ENCODE data around the gene FLT1.

Gene FLT1

GRCh38 chr13:28385362-28385761 is 109.6 kb downstream of the FLT1 start:
- no peak for DNase-seq (ENCODE audit: low read depth)

GRCh38 chr13:28384789-28385188 is 110.1 kb downstream of the FLT1 start:
- DNase-seq (ENCODE audit: low read depth), result no peak

GRCh38 chr13:28380319-28380718 is 114.6 kb downstream of the FLT1 start:
- no peak for DNase-seq (ENCODE audit: low read depth)

- DNase-seq (ENCODE audit: low read depth), result no peak
Measured at GRCh38 chr13:28379371-28380083, 115.4 kb downstream of the FLT1 start.

- no peak for DNase-seq (ENCODE audit: low read depth)
Measured at GRCh38 chr13:28376604-28377003, 118.3 kb downstream of the FLT1 start.

GRCh38 chr13:28375250-28375930 is 119.5 kb downstream of the FLT1 start:
- no peak for DNase-seq (ENCODE audit: low read depth)

- no peak for DNase-seq (ENCODE audit: low read depth)
Measured at GRCh38 chr13:28373810-28374209, 121.1 kb downstream of the FLT1 start.

- no peak for DNase-seq (ENCODE audit: low read depth)
Measured at GRCh38 chr13:28370448-28370847, 124.5 kb downstream of the FLT1 start.

GRCh38 chr13:28358708-28359107 is 136.2 kb downstream of the FLT1 start:
- DNase-seq (ENCODE audit: low read depth), result no peak

GRCh38 chr13:28357911-28358433 is 137.0 kb downstream of the FLT1 start:
- DNase-seq (ENCODE audit: low read depth), result no peak

GRCh38 chr13:28357247-28357825 is 137.6 kb downstream of the FLT1 start:
- no peak for DNase-seq (ENCODE audit: low read depth)

GRCh38 chr13:28356561-28357021 is 138.3 kb downstream of the FLT1 start:
- DNase-seq (ENCODE audit: low read depth), result no peak

GRCh38 chr13:28355822-28356371 is 139.0 kb downstream of the FLT1 start:
- DNase-seq (ENCODE audit: low read depth), result no peak

GRCh38 chr13:28355046-28355821 is 139.7 kb downstream of the FLT1 start:
- no peak for DNase-seq (ENCODE audit: low read depth)

- DNase-seq (ENCODE audit: low read depth), result no peak
Measured at GRCh38 chr13:28353679-28354078, 141.2 kb downstream of the FLT1 start.

GRCh38 chr13:28349907-28350654 is 144.8 kb downstream of the FLT1 start:
- no peak for DNase-seq (ENCODE audit: low read depth)

GRCh38 chr13:28349371-28349770 is 145.6 kb downstream of the FLT1 start:
- DNase-seq (ENCODE audit: low read depth), result no peak

- DNase-seq (ENCODE audit: low read depth), result no peak
Measured at GRCh38 chr13:28347456-28348371, 147.2 kb downstream of the FLT1 start.

GRCh38 chr13:28346154-28346553 is 148.8 kb downstream of the FLT1 start:
- no peak for DNase-seq (ENCODE audit: low read depth)

GRCh38 chr13:28344163-28344562 is 150.8 kb downstream of the FLT1 start:
- DNase-seq (ENCODE audit: low read depth), result no peak
